GM18505 (cell line): ENCODE results near the gene CADPS2.

Source experiments
- ATAC-seq: cut with Tn5 transposase; IDR thresholded peaks from one replicate; pipeline ENCODE4 v1.9.1; 2021; ENCODE audit not compliant: unreplicated experiment
- POLR2A ChIP-seq: IDR thresholded peaks from 4 replicates; pipeline ENCODE4 v1.6.1; 2011; ENCODE audit warnings: borderline replicate concordance; ENCODE audit not compliant: insufficient read depth, insufficient read length; ENCODE audit errors: extremely low read depth

The CADPS2 gene

GRCh38 chr7:122453432-122453831 lies 432.8 kb downstream of the CADPS2 start:
- TF ChIP-seq POLR2A = no peak
- ATAC-seq = no peak

GRCh38 chr7:122448893-122449589 lies 437.2 kb downstream of the CADPS2 start:
- ATAC-seq = no peak
- no peak for TF ChIP-seq POLR2A

GRCh38 chr7:122442929-122443328 lies 443.3 kb downstream of the CADPS2 start:
- no peak for ATAC-seq

GRCh38 chr7:122438492-122438891 lies 447.8 kb downstream of the CADPS2 start:
- TF ChIP-seq POLR2A = no peak
- ATAC-seq = no peak

More at GRCh38 chr7:122442929-122443328, 443.3 kb downstream of the CADPS2 start:
- no peak for TF ChIP-seq POLR2A

- no peak for ATAC-seq
- TF ChIP-seq POLR2A = no peak
These were observed 448.3 kb downstream of the CADPS2 start for GRCh38 chr7:122438006-122438405.

- no peak for ATAC-seq
- TF ChIP-seq POLR2A = no peak
These were observed 452.5 kb downstream of the CADPS2 start for GRCh38 chr7:122433765-122434164.

GRCh38 chr7:122430710-122431109 lies 455.6 kb downstream of the CADPS2 start:
- no peak for TF ChIP-seq POLR2A
- ATAC-seq = no peak

- TF ChIP-seq POLR2A = no peak
- no peak for ATAC-seq
These were observed 456.3 kb downstream of the CADPS2 start for GRCh38 chr7:122429926-122430325.

GRCh38 chr7:122425731-122426130 lies 460.5 kb downstream of the CADPS2 start:
- TF ChIP-seq POLR2A = no peak

GRCh38 chr7:122423591-122423990 lies 462.7 kb downstream of the CADPS2 start:
- TF ChIP-seq POLR2A = no peak
- no peak for ATAC-seq

More at GRCh38 chr7:122425731-122426130, 460.5 kb downstream of the CADPS2 start:
- no peak for ATAC-seq

- no peak for ATAC-seq
- no peak for TF ChIP-seq POLR2A
These were observed 469.9 kb downstream of the CADPS2 start for GRCh38 chr7:122416336-122416735.

GRCh38 chr7:122415510-122415909 lies 470.8 kb downstream of the CADPS2 start:
- no peak for ATAC-seq
- no peak for TF ChIP-seq POLR2A

GRCh38 chr7:122413339-122413738 lies 472.9 kb downstream of the CADPS2 start:
- no peak for TF ChIP-seq POLR2A
- ATAC-seq = no peak

- no peak for ATAC-seq
- TF ChIP-seq POLR2A = no peak
These were observed 473.4 kb downstream of the CADPS2 start for GRCh38 chr7:122412883-122413282.

- ATAC-seq = no peak
- TF ChIP-seq POLR2A = no peak
These were observed 473.8 kb downstream of the CADPS2 start for GRCh38 chr7:122412441-122412840.

GRCh38 chr7:122407195-122407594 lies 479.1 kb downstream of the CADPS2 start:
- ATAC-seq = no peak
- TF ChIP-seq POLR2A = no peak

GRCh38 chr7:122403113-122403512 lies 483.1 kb downstream of the CADPS2 start:
- no peak for ATAC-seq
- TF ChIP-seq POLR2A = no peak
